Kidney (tissue), 14 donors: ENCODE measurements around the gene GRM2. TPM values are rescaled to one million over a fixed set of nuclear protein-coding genes. Genes with fewer than 3 reads are reported as not detected.

Experiments used
- DNase-seq, 5 donors: peaks; one replicate each; pipeline ENCODE4 v3.0.0-alpha.2; 2013 to 2020
- FAIRE-seq: peaks from 2 replicates; lab custom pipeline; 2012; peaks lifted over from hg19 to GRCh38; lab: Jason Lieb, UNC
- H3K27ac ChIP-seq, 2 donors: one replicate each; pipeline ENCODE4 v1.7.0; 2013; ENCODE audit warnings: low read depth in 2 of 2, low read length in 2 of 2, inconsistent platforms in 1 of 2
- H3K27me3 ChIP-seq: one replicate; pipeline ENCODE4 v1.7.1; 2013; ENCODE audit warnings: low read length, inconsistent platforms; ENCODE audit not compliant: control insufficient read depth, insufficient read depth
- H3K36me3 ChIP-seq, 3 donors: one replicate each; pipeline versions ENCODE4 v1.7.0 to v1.7.1; 2013; ENCODE audit warnings: low read length in 3 of 3, control low read depth in 1 of 3, inconsistent platforms in 1 of 3; ENCODE audit not compliant: insufficient read depth in 3 of 3, control insufficient read depth in 2 of 3
- H3K4me1 ChIP-seq, 3 donors: one replicate each; pipeline versions ENCODE4 v1.7.0 to v1.7.1; 2013; ENCODE audit warnings: low read length in 3 of 3, inconsistent platforms in 1 of 3, low read depth in 1 of 3; ENCODE audit not compliant: control insufficient read depth in 2 of 3, insufficient read depth in 2 of 3
- H3K4me3 ChIP-seq, 3 donors: one replicate each; pipeline versions ENCODE4 v1.7.0 to v1.8.1; 2013; ENCODE audit warnings: low read length in 3 of 3, control low read depth in 1 of 3, inconsistent platforms in 1 of 3
- H3K9ac ChIP-seq, 3 donors: one replicate each; pipeline versions ENCODE4 v1.7.0 to v1.7.1; 2013; ENCODE audit warnings: low read length in 3 of 3, control low read depth in 1 of 3, inconsistent platforms in 1 of 3
- H3K9me3 ChIP-seq, 3 donors: one replicate each; pipeline versions ENCODE4 v1.7.0 to v1.7.1; 2013; ENCODE audit warnings: low read length in 3 of 3, control low read depth in 1 of 3, inconsistent platforms in 1 of 3; ENCODE audit not compliant: control insufficient read depth in 2 of 3, insufficient read depth in 1 of 3
- intact Hi-C: fragments of 100-400 bp; cut with DNase I; formaldehyde crosslinking; loops from one replicate; pipeline ENCODE4 v1.11.1; 2022
- polyA plus RNA-seq: library from polyadenylated mRNA; stranded (reverse); fragments of 350-450 nt; fragmentation: Illumina TruSeq; extraction: RNeasy Lipid Tissue Mini Kit (QIAGEN cat#74804); gene quantifications from one replicate; pipeline ENCODE4 v1.2.3, GENCODE V29; 2014; ENCODE audit warnings: low read depth, low replicate concordance; ENCODE audit not compliant: insufficient read depth
- total RNA-seq: library from RNA; stranded (reverse); fragmentation: NEBNext Ultra II Directional; extraction: Animal tissue kit (Norgen Biotek cat#: 25700); gene quantifications from one replicate; pipeline ENCODE4 v1.2.1, GENCODE V29; 2021
- TF ChIP-seq, protein P1 (sequence below): IDR thresholded peaks from 3 replicates; pipeline ENCODE4 v1.5.1; 2012; ENCODE audit warnings: mild to moderate bottlenecking, moderate library complexity, borderline replicate concordance; ENCODE audit not compliant: insufficient read depth; ENCODE audit errors: extremely low read depth
- donor health status: control.
- donor health status: control.
- donor health status: control.
- donor health status: control.
- donor health status: control.
- donor health status: DM: yes; HTN: yes; CAD: no.
- donor health status: Normal renal cell carcinoma (clear cell type).

The GRM2 gene
- total and polyA plus RNA-seq, 2 donors from 2014 or later: 0.57 TPM; not detected in 1

DNA sequence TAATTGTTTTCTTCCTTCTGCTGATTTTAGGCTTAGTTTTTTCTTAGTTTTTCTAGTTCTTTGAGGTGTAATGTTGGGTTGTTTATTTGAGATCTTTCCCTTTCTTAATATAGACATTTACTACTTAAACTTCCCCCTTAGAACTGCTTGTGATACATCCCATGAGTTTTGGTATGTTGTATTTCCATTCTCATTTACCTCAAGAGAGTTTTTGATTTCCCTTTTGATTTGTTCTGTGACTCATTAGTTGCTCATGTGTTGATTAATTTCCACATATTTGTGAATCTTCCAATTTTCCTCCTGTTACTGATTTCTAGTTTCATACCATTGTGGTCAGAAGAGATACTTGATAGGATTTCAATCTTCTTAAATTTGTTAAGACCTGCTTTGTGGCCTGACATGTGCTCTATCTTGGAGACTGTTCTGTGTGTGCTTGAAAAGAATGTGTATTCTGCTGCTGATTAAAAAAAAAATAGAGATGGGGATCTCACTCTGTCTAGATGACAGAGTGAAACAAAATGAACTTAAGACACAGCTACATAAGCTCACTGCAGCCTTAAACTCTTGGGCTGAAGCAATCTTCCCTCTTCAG, 22.3 kb downstream of the GRM2 start:
- Histone ChIP-seq H3K36me3 (no peaks in the 10 kb centered on the region), H3K4me1 (no peaks in the 10 kb centered on the region), H3K27ac (no peak overlapping the region), H3K9ac (no peak overlapping the region), H3K27me3 (no peaks in the 10 kb centered on the region), H3K9me3 (no peaks in the 10 kb centered on the region), H3K4me3 (no peak overlapping the region)
- DNase-seq (no peak), FAIRE-seq (no peak)
- TF ChIP-seq, protein P1, sequence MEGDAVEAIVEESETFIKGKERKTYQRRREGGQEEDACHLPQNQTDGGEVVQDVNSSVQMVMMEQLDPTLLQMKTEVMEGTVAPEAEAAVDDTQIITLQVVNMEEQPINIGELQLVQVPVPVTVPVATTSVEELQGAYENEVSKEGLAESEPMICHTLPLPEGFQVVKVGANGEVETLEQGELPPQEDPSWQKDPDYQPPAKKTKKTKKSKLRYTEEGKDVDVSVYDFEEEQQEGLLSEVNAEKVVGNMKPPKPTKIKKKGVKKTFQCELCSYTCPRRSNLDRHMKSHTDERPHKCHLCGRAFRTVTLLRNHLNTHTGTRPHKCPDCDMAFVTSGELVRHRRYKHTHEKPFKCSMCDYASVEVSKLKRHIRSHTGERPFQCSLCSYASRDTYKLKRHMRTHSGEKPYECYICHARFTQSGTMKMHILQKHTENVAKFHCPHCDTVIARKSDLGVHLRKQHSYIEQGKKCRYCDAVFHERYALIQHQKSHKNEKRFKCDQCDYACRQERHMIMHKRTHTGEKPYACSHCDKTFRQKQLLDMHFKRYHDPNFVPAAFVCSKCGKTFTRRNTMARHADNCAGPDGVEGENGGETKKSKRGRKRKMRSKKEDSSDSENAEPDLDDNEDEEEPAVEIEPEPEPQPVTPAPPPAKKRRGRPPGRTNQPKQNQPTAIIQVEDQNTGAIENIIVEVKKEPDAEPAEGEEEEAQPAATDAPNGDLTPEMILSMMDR: no peak
- intact Hi-C loops: no loop called here

GRCh38 chr3:51733859-51734571, 27.1 kb downstream of the GRM2 start:
- no peaks in the 10 kb centered on the region for H3K27me3 ChIP-seq
- no peak overlapping the region for H3K9ac ChIP-seq
- H3K9me3 ChIP-seq: no peaks in the 10 kb centered on the region
- TF ChIP-seq, protein P1: no peak
- no peak overlapping the region for H3K27ac ChIP-seq
- FAIRE-seq: no peak
- H3K36me3 ChIP-seq: no peaks in the 10 kb centered on the region
- peaks cover 0 to 4% (median 0%) of the 10 kb centered on the region in 3 donors for H3K4me1 ChIP-seq
- H3K4me3 ChIP-seq: no peak overlapping the region
- intact Hi-C loops: no loop called here
- DNase-seq: no peak

DNA sequence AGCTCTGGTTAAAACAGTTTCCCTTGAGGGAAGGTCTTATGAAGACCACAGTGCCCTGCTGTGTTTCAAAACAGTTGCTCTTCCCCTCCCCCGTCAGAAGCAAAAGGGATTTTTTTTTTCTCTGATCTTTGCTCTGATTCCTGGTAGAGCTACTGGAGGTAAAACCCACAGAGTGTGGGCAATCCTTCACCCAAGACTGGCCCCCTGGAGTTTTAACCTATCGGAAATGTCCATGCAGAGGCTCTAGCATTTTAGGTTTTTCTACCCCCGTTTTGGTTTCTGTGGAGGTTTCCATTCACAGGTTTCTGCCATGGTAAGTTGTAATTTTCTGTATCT, 27.7 kb downstream of the GRM2 start:
- Histone ChIP-seq H3K4me1 (peaks cover 0 to 4% (median 0%) of the 10 kb centered on the region in 3 donors), H3K27me3 (no peaks in the 10 kb centered on the region), H3K36me3 (no peaks in the 10 kb centered on the region), H3K9ac (no peak overlapping the region), H3K4me3 (no peak overlapping the region), H3K27ac (no peak overlapping the region), H3K9me3 (no peaks in the 10 kb centered on the region)
- no peak for DNase-seq
- no peak for FAIRE-seq
- TF ChIP-seq, protein P1: no peak
- intact Hi-C loops: no loop called here
